GM06990 (cell line): ENCODE results near the gene HMCN2.

ENCODE experiments used
- DNase-seq: peaks from one replicate; pipeline ENCODE4 v3.0.0-alpha.2; 2011; ENCODE audit not compliant: insufficient read length; ENCODE audit errors: extremely low read depth
- H3K27me3 ChIP-seq: replicated peaks from 2 replicates; pipeline ENCODE4 v1.6.0; 2011; ENCODE audit warnings: low read length; ENCODE audit not compliant: control insufficient read depth, insufficient read depth
- H3K36me3 ChIP-seq: 2 replicates; pipeline ENCODE4 v1.5.1; 2011; ENCODE audit warnings: low read length; ENCODE audit not compliant: control insufficient read depth, insufficient read depth
- H3K4me3 ChIP-seq: replicated peaks from 2 replicates; pipeline ENCODE4 v1.5.1; 2011; ENCODE audit warnings: low read depth, mild to moderate bottlenecking, control low read depth, low read length
- TF ChIP-seq, protein P1 (sequence below): IDR thresholded peaks from 2 replicates; pipeline ENCODE4 v1.5.1; 2011; ENCODE audit warnings: low read length, control low read depth, mild to moderate bottlenecking, inconsistent platforms; ENCODE audit not compliant: insufficient read depth, poor library complexity, severe bottlenecking

Gene HMCN2

GRCh38 chr9:130333712-130334062, 68.1 kb downstream of the HMCN2 start:
- TF ChIP-seq, protein P1, sequence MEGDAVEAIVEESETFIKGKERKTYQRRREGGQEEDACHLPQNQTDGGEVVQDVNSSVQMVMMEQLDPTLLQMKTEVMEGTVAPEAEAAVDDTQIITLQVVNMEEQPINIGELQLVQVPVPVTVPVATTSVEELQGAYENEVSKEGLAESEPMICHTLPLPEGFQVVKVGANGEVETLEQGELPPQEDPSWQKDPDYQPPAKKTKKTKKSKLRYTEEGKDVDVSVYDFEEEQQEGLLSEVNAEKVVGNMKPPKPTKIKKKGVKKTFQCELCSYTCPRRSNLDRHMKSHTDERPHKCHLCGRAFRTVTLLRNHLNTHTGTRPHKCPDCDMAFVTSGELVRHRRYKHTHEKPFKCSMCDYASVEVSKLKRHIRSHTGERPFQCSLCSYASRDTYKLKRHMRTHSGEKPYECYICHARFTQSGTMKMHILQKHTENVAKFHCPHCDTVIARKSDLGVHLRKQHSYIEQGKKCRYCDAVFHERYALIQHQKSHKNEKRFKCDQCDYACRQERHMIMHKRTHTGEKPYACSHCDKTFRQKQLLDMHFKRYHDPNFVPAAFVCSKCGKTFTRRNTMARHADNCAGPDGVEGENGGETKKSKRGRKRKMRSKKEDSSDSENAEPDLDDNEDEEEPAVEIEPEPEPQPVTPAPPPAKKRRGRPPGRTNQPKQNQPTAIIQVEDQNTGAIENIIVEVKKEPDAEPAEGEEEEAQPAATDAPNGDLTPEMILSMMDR: no peak
- no peak for DNase-seq
- H3K27me3 ChIP-seq: no peaks in the 10 kb centered on the region; the same call in 1 of the 2 replicates

DNA sequence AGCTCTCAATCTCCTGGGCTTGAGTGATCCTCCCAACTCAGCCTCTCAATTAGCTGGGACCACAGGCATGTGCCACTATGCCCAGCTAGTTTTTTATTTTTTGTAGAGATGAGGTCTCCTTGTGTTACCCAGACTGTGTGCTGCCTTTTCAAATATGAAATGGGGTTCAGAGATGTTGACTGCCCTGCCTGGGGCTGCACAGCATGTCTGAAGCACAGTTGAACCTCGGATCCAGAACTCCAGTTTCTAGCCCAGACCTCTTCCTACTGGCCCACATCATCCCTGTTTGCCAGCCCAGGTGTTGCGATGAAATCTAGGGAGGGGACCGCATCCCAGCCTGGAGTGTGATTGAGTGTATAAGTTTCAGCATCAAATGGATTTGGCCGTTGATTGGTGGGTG, 69.4 kb downstream of the HMCN2 start:
- H3K36me3 ChIP-seq: no peaks in the 10 kb centered on the region
- DNase-seq: no peak
- H3K4me3 ChIP-seq: no peak overlapping the region
- H3K27me3 ChIP-seq: no peaks in the 10 kb centered on the region
- TF ChIP-seq, protein P1: no peak

More at GRCh38 chr9:130333712-130334062, 68.1 kb downstream of the HMCN2 start:
- Histone ChIP-seq H3K4me3 (no peak overlapping the region), H3K36me3 (no peaks in the 10 kb centered on the region)

GRCh38 chr9:130336027-130336610, 70.6 kb downstream of the HMCN2 start:
- Histone ChIP-seq H3K4me3 (no peak overlapping the region), H3K36me3 (no peaks in the 10 kb centered on the region), H3K27me3 (no peaks in the 10 kb centered on the region)
- no peak for DNase-seq
- TF ChIP-seq, protein P1: no peak

DNA sequence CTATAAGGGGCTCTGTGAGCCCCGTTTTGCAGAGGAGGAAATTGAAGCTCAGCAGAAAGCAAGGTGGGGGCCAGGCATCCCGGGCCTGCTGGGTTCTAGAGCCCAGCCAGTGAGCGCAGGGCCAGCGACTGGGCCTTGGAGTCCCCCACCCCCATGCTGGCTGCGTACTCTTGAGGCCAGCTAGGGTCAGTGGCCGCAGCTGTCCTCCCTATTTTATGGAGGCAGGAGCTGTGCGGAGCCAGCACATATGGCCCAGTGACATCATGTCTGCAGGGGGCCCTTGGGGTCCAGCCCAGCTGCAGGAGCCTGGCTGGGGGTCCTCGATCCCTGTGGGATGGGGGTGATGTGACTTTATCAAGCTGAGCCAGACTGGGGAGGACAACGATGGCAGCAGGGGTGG, 71.3 kb downstream of the HMCN2 start:
- H3K36me3 ChIP-seq: no peaks in the 10 kb centered on the region
- H3K27me3 ChIP-seq: no peaks in the 10 kb centered on the region
- H3K4me3 ChIP-seq: no peak overlapping the region
- TF ChIP-seq, protein P1: no peak
- no peak for DNase-seq

GRCh38 chr9:130337318-130337717, 71.8 kb downstream of the HMCN2 start:
- no peak for DNase-seq
- no peaks in the 10 kb centered on the region for H3K36me3 ChIP-seq
- TF ChIP-seq, protein P1: no peak
- no peaks in the 10 kb centered on the region for H3K27me3 ChIP-seq
- no peak overlapping the region for H3K4me3 ChIP-seq
